NCI-H1048 (cell line): Measurements from ENCODE around the gene EXD2.
A peak's percentile ranks its signal among the peaks of the same experiment; 100 is the strongest.
"Not testable (repeated sequence)": the region's sequence is repeated elsewhere in the genome, so short reads cannot be mapped to it uniquely, and the experiment has no call there.

Experiments used
- DNase-seq: peaks from one replicate; lab custom pipeline; 2025; lab: John Stamatoyannopoulos, UW

The EXD2 gene

GRCh38 chr14:69193721-69194120 lies 2.4 kb downstream of the EXD2 start:
- no peak for DNase-seq

GRCh38 chr14:69199786-69200185 lies 8.5 kb downstream of the EXD2 start:
- no peak for DNase-seq

- DNase-seq, result no peak
Observed at GRCh38 chr14:69204753-69205152, 13.5 kb downstream of the EXD2 start.

GRCh38 chr14:69207435-69208041 lies 16.2 kb downstream of the EXD2 start:
- no peak for DNase-seq

- DNase-seq, result no peak
Observed at GRCh38 chr14:69208666-69209065, 17.4 kb downstream of the EXD2 start.

- no peak for DNase-seq
Observed at GRCh38 chr14:69214393-69214792, 23.1 kb downstream of the EXD2 start.

- DNase-seq, result not testable (repeated sequence)
Observed at GRCh38 chr14:69217663-69218062, 26.4 kb downstream of the EXD2 start.

- DNase-seq, result no peak
Observed at GRCh38 chr14:69224946-69225345, 33.6 kb downstream of the EXD2 start.

GRCh38 chr14:69226178-69226577 lies 34.9 kb downstream of the EXD2 start:
- no peak for DNase-seq

GRCh38 chr14:69226736-69227135 lies 35.4 kb downstream of the EXD2 start:
- DNase-seq, result no peak

GRCh38 chr14:69231486-69231885 lies 40.2 kb downstream of the EXD2 start:
- DNase-seq, result peak; percentile 8

GRCh38 chr14:69232388-69232787 lies 41.1 kb downstream of the EXD2 start:
- DNase-seq, result no peak

- no peak for DNase-seq
Observed at GRCh38 chr14:69234106-69234505, 42.8 kb downstream of the EXD2 start.

- DNase-seq, result no peak
Observed at GRCh38 chr14:69235708-69236107, 44.4 kb downstream of the EXD2 start.

- no peak for DNase-seq
Observed at GRCh38 chr14:69237142-69237541, 45.8 kb downstream of the EXD2 start.

- DNase-seq, result no peak
Observed at GRCh38 chr14:69237584-69237983, 46.3 kb downstream of the EXD2 start.

- no peak for DNase-seq
Observed at GRCh38 chr14:69238883-69239282, 47.6 kb downstream of the EXD2 start.

GRCh38 chr14:69240527-69241173 lies 49.4 kb downstream of the EXD2 start:
- DNase-seq, result no peak

- no peak for DNase-seq
Observed at GRCh38 chr14:69241577-69241976, 50.3 kb downstream of the EXD2 start.

- peak; percentile 31 for DNase-seq
Observed at GRCh38 chr14:69242311-69243224, 51.3 kb downstream of the EXD2 start.

- no peak for DNase-seq
Observed at GRCh38 chr14:69244946-69245345, 53.6 kb downstream of the EXD2 start.

- DNase-seq, result no peak
Observed at GRCh38 chr14:69246331-69246730, 55.0 kb downstream of the EXD2 start.
